Measurements from ENCODE around the gene AMMECR1.
"Not testable (repeated sequence)": the region's sequence is repeated elsewhere in the genome, so short reads cannot be mapped to it uniquely, and the experiment has no call there.

The AMMECR1 gene

DNA sequence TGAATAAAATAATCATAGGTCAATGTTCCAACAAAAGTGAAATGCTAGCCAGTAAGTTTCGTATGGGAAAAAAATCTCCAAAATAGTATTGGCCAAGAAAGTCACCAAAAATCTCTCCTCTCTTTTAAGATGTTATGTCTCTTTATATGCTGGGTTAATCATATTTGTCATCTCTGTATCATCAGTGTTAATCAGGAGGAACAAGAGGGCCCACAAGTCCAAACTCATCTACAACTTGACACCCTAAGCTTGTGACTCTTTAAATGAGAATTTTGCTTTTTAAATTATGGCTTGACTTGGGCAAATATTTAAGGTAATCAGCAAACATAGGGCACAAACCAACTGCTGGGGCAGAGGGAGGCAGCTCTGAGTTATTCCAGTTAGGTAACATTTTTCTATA is 75.5 kb downstream of the AMMECR1 start:
- Histone ChIP-seq H3K36me3 (ENCODE audit: control insufficient read depth in 5 of 5, insufficient read depth in 5 of 5, low read length in 5 of 5) (no peaks in the 10 kb centered on the region), H3K27me3 (ENCODE audit: control insufficient read depth in 5 of 5, insufficient read depth in 4 of 5, low read length in 5 of 5) (peaks cover 0 to 8% (median 2%) of the 10 kb centered on the region in 5 donors), H3K4me3 (ENCODE audit: low read depth in 1 of 5, low read length in 5 of 5) (no peak overlapping the region)

DNA sequence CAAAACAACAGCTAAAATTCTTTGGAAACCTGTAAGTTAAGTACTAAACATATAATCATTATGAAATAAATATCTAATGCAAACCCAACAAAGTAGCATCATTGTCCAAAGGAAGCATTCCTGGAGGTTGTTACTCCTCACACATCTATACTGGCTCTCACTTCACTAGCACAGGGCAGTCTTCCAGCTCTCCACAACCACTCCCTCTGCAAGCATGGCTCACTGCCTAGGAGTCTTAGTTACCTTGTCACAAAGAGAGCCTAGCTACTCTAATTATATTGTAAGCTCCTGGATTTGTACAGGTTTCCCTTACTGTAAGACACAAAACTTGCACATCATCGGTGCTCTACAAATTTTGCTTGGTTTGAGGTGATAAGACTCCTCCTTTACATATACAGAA is 76.1 kb downstream of the AMMECR1 start:
- Histone ChIP-seq H3K36me3 (ENCODE audit: control insufficient read depth in 5 of 5, insufficient read depth in 5 of 5, low read length in 5 of 5) (no peaks in the 10 kb centered on the region), H3K27ac (ENCODE audit: low read depth, low read length) (no peak overlapping the region), H3K4me1 (ENCODE audit: control insufficient read depth in 5 of 5, insufficient read depth in 5 of 5, low read length in 5 of 5) (peaks cover 0 to 4% (median 0%) of the 10 kb centered on the region in 5 donors), H3K27me3 (ENCODE audit: control insufficient read depth in 5 of 5, insufficient read depth in 4 of 5, low read length in 5 of 5) (peaks cover 0 to 8% (median 2%) of the 10 kb centered on the region in 5 donors), H3K9ac (ENCODE audit: low read length in 5 of 5) (no peak overlapping the region), H3K9me3 (ENCODE audit: control insufficient read depth in 5 of 5, low read length in 5 of 5) (no peaks in the 10 kb centered on the region), H3K4me3 (ENCODE audit: low read depth in 1 of 5, low read length in 5 of 5) (no peak overlapping the region)

More for the DNA sequence above, 75.5 kb downstream of the AMMECR1 start:
- Histone ChIP-seq H3K9me3 (ENCODE audit: control insufficient read depth in 5 of 5, low read length in 5 of 5) (no peaks in the 10 kb centered on the region), H3K4me1 (ENCODE audit: control insufficient read depth in 5 of 5, insufficient read depth in 5 of 5, low read length in 5 of 5) (peaks cover 0 to 2% (median 0%) of the 10 kb centered on the region in 5 donors), H3K9ac (ENCODE audit: low read length in 5 of 5) (no peak overlapping the region), H3K27ac (ENCODE audit: low read depth, low read length) (no peak overlapping the region)

DNA sequence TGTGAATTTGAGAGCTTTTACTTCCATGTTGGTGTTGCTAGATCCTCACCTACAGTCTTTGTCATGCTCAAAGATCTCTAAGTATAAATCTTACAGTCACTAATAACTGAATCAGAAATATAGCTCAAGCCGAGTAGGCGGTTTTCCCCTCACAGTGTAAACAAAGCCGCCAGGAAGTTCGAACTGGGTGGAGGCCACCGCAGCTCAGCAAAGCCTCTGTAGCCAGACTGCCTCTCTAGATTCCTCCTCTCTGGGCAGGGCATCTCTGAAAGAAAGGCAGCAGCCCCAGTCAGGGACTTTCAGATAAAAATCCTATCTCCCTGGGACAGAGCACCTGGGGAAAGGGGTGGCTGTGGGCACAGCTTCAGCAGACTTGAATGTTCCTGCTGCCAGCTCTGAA is 79.6 kb downstream of the AMMECR1 start:
- H3K9me3 ChIP-seq (ENCODE audit: control insufficient read depth in 5 of 5, low read length in 5 of 5); H3K27me3 ChIP-seq (ENCODE audit: control insufficient read depth in 5 of 5, insufficient read depth in 4 of 5, low read length in 5 of 5); H3K4me1 ChIP-seq (ENCODE audit: control insufficient read depth in 5 of 5, insufficient read depth in 5 of 5, low read length in 5 of 5); H3K36me3 ChIP-seq (ENCODE audit: control insufficient read depth in 5 of 5, insufficient read depth in 5 of 5, low read length in 5 of 5); H3K27ac ChIP-seq (ENCODE audit: low read depth, low read length); H3K9ac ChIP-seq (ENCODE audit: low read length in 5 of 5); H3K4me3 ChIP-seq (ENCODE audit: low read depth in 1 of 5, low read length in 5 of 5): not testable (repeated sequence)

DNA sequence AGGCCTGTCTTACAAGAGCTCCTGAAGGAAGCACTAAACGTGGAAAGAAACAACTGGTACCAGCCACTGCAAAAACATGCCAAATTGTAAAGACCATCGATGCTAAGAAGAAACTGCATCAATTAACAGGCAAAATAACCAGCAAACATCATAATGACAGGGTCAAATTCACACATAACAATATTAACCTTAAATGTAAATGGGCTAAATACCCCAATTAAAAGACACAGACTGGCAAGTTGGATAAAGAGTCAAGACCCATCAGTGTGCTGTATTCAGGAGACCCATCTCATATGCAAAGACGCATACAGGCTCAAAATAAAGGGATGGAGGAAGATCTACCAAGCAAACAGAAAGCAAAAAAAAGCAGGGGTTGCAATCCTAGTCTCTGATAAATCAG is 86.4 kb downstream of the AMMECR1 start:
- not testable (repeated sequence) for H3K36me3 ChIP-seq (ENCODE audit: control insufficient read depth in 5 of 5, insufficient read depth in 5 of 5, low read length in 5 of 5); H3K9ac ChIP-seq (ENCODE audit: low read length in 5 of 5); H3K4me1 ChIP-seq (ENCODE audit: control insufficient read depth in 5 of 5, insufficient read depth in 5 of 5, low read length in 5 of 5); H3K27ac ChIP-seq (ENCODE audit: low read depth, low read length); H3K9me3 ChIP-seq (ENCODE audit: control insufficient read depth in 5 of 5, low read length in 5 of 5); H3K27me3 ChIP-seq (ENCODE audit: control insufficient read depth in 5 of 5, insufficient read depth in 4 of 5, low read length in 5 of 5); H3K4me3 ChIP-seq (ENCODE audit: low read depth in 1 of 5, low read length in 5 of 5)

DNA sequence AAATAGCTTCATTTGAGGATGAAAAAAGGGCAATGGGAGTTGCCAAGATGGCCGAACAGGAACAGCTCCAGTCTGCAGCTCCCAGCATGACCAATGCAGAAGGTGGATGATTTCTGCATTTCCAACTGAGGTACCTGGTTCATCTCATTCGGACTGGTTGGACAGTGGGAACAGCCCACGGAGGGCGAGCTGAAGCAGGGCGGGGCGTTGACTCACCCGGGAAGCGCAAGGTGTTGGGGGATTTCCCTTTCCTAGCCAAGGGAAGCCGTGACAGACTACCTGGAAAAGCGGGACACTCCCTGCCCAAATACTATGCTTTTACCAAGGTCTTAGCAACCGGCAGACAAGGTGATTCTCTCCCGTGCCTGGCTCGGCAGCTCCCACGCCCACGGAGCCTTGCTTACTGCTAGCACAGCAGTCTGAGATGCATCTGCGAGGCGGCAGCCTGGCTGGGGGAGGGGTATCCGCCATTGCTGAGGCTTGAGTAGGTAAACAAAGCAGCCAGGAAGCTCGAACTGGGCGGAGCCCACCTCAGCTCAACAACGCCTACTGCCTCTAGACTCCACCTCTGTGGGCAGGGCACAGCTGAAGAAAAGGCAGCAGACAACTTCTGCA is 88.3 kb downstream of the AMMECR1 start:
- not testable (repeated sequence) for H3K4me3 ChIP-seq (ENCODE audit: low read depth in 1 of 5, low read length in 5 of 5); H3K9ac ChIP-seq (ENCODE audit: low read length in 5 of 5); H3K27me3 ChIP-seq (ENCODE audit: control insufficient read depth in 5 of 5, insufficient read depth in 4 of 5, low read length in 5 of 5); H3K4me1 ChIP-seq (ENCODE audit: control insufficient read depth in 5 of 5, insufficient read depth in 5 of 5, low read length in 5 of 5); H3K9me3 ChIP-seq (ENCODE audit: control insufficient read depth in 5 of 5, low read length in 5 of 5); H3K27ac ChIP-seq (ENCODE audit: low read depth, low read length); H3K36me3 ChIP-seq (ENCODE audit: control insufficient read depth in 5 of 5, insufficient read depth in 5 of 5, low read length in 5 of 5)

DNA sequence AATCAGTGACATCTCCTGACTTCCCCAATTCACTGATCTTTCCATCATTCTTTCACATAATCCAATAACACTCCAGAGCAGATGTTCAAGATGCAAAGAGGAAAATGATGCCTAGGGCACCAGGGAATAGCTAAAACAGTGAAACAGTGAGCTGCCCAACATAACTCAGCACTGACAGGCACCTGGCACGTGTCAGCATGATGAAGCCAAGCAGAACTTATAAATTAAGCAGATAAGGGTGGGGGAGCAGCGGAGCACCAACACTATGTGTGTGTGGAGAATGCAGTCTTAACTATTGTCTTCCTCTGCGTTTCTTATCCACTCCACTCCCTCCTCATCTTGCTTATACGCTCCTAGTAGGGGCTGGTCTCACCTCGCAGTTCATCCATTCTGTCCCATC is 89.4 kb downstream of the AMMECR1 start:
- H3K36me3 ChIP-seq (ENCODE audit: control insufficient read depth in 5 of 5, insufficient read depth in 5 of 5, low read length in 5 of 5) = no peaks in the 10 kb centered on the region
- H3K9me3 ChIP-seq (ENCODE audit: control insufficient read depth in 5 of 5, low read length in 5 of 5) = no peaks in the 10 kb centered on the region
- H3K27ac ChIP-seq (ENCODE audit: low read depth, low read length) = no peak overlapping the region
- no peaks in the 10 kb centered on the region for H3K27me3 ChIP-seq (ENCODE audit: control insufficient read depth in 5 of 5, insufficient read depth in 4 of 5, low read length in 5 of 5)
- no peak overlapping the region for H3K9ac ChIP-seq (ENCODE audit: low read length in 5 of 5)
- H3K4me3 ChIP-seq (ENCODE audit: low read depth in 1 of 5, low read length in 5 of 5) = no peak overlapping the region
- H3K4me1 ChIP-seq (ENCODE audit: control insufficient read depth in 5 of 5, insufficient read depth in 5 of 5, low read length in 5 of 5) = no peaks in the 10 kb centered on the region

DNA sequence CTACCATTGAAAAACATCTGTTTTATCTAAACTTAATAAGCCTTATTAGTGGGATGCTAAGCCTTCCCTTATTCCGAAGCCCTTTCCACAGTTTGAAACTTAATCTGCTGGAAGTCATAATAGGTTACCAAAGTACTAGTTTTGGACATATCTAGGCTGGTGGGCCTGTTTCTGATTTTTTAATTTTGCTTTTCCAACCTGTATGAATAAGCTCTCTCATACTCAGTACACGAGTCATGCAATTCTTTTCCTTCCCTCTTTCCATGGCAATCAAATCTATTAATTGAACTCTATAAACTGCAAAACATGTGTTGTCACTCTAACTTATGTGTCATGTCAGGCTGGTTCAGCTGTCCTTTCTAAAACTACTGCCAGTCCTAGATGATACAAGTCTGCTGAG is 91.0 kb downstream of the AMMECR1 start:
- no peak overlapping the region for H3K4me3 ChIP-seq (ENCODE audit: low read depth in 1 of 5, low read length in 5 of 5)

DNA sequence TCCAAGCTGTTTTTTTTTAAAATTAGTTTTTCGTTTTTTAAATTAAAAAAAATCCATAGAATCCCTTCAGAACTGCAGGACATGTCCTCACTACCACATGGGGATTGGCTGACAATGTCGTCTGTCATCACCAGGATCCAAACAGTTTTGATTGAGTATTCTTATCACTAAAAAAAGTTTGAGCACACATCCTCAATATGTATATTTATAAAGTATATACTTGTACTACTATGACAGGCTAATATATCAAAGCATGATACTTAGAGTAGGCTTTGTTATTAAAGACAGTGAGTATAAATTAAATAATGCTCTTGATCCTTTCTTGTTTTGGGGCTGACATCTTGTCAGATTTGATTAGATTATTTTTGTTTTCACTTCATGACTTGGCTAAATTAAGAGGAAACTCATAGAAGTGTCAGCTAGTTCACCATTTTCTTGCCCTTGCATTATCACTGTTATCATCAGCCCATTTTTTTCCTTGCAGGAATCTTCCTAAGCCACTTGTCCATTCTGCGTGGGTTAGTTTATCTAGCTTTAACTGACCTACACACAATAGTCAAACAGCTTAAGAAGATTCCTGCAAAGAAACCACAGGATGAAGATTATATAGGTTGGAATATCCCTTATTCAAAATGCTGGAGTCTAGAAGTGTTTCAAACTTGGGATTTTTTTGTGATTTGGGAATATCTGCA is 92.8 kb downstream of the AMMECR1 start:
- no peaks in the 10 kb centered on the region for H3K9me3 ChIP-seq (ENCODE audit: control insufficient read depth in 5 of 5, low read length in 5 of 5)
- H3K36me3 ChIP-seq (ENCODE audit: control insufficient read depth in 5 of 5, insufficient read depth in 5 of 5, low read length in 5 of 5) = no peaks in the 10 kb centered on the region
- no peaks in the 10 kb centered on the region for H3K27me3 ChIP-seq (ENCODE audit: control insufficient read depth in 5 of 5, insufficient read depth in 4 of 5, low read length in 5 of 5)
- H3K4me3 ChIP-seq (ENCODE audit: low read depth in 1 of 5, low read length in 5 of 5) = no peak overlapping the region
- H3K9ac ChIP-seq (ENCODE audit: low read length in 5 of 5) = no peak overlapping the region
- H3K27ac ChIP-seq (ENCODE audit: low read depth, low read length) = no peak overlapping the region
- H3K4me1 ChIP-seq (ENCODE audit: control insufficient read depth in 5 of 5, insufficient read depth in 5 of 5, low read length in 5 of 5) = no peaks in the 10 kb centered on the region

More for the DNA sequence above, 91.0 kb downstream of the AMMECR1 start:
- no peaks in the 10 kb centered on the region for H3K36me3 ChIP-seq (ENCODE audit: control insufficient read depth in 5 of 5, insufficient read depth in 5 of 5, low read length in 5 of 5)
- no peaks in the 10 kb centered on the region for H3K4me1 ChIP-seq (ENCODE audit: control insufficient read depth in 5 of 5, insufficient read depth in 5 of 5, low read length in 5 of 5)
- no peaks in the 10 kb centered on the region for H3K27me3 ChIP-seq (ENCODE audit: control insufficient read depth in 5 of 5, insufficient read depth in 4 of 5, low read length in 5 of 5)
- H3K27ac ChIP-seq (ENCODE audit: low read depth, low read length) = no peak overlapping the region
- H3K9me3 ChIP-seq (ENCODE audit: control insufficient read depth in 5 of 5, low read length in 5 of 5) = no peaks in the 10 kb centered on the region
- no peak overlapping the region for H3K9ac ChIP-seq (ENCODE audit: low read length in 5 of 5)

DNA sequence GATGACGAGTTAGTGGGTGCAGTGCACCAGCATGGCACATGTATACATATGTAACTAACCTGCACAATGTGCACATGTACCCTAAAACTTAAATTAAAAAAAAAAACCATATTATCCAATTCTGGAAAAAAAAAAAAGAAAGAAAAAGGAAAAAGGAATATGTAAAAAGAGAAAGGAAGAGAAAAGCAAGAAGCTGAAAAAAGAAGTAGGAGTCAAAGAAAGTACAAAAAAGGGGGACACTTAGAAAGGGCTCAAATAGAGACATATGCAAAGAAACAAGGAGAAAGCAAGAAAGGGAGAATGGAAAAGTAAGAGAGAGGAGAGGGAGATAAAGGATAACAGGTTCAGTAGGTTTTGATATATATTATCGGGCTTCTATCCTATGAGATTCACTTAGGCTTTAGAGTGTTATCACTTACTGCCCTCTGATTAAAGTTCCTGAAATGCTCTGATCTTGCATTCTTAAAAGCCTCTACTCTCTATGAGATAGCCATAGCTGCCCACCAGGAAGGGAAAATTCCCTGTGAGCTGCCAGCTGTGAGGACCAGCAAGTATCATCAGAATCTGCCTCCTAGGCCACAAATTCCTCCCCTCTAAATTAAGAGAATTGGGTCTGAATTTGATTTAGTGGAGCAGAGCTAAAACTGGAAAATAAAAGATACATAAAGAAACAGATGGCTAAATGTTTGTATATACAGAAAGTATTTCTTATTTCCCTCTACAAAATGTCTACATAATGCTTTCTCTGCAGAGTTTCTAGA is 95.2 kb downstream of the AMMECR1 start:
- Histone ChIP-seq H3K9me3 (ENCODE audit: control insufficient read depth in 5 of 5, low read length in 5 of 5) (no peaks in the 10 kb centered on the region), H3K27me3 (ENCODE audit: control insufficient read depth in 5 of 5, insufficient read depth in 4 of 5, low read length in 5 of 5) (no peaks in the 10 kb centered on the region), H3K4me1 (ENCODE audit: control insufficient read depth in 5 of 5, insufficient read depth in 5 of 5, low read length in 5 of 5) (no peaks in the 10 kb centered on the region), H3K27ac (ENCODE audit: low read depth, low read length) (no peak overlapping the region), H3K4me3 (ENCODE audit: low read depth in 1 of 5, low read length in 5 of 5) (no peak overlapping the region), H3K36me3 (ENCODE audit: control insufficient read depth in 5 of 5, insufficient read depth in 5 of 5, low read length in 5 of 5) (no peaks in the 10 kb centered on the region), H3K9ac (ENCODE audit: low read length in 5 of 5) (no peak overlapping the region)

DNA sequence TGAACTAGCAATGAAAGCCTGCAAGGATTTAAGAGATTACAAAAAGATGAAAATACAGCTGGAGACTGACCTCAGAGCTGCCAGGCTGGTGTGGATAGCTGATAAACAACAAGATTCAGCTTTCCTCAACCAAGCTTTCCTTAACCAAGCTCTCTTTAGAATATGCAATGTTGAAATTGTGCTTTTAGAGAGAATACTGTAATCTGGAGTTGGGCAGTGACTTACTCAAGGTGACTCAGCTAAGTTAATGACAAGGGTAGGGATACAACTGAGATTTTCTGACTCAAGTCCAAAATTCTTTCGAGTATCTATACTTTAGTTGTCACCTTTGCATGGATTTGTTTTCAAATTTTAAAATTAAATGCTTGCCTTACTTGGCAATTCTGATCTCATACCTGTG is 98.0 kb downstream of the AMMECR1 start:
- H3K4me1 ChIP-seq (ENCODE audit: control insufficient read depth in 5 of 5, insufficient read depth in 5 of 5, low read length in 5 of 5) = no peaks in the 10 kb centered on the region
- no peaks in the 10 kb centered on the region for H3K9me3 ChIP-seq (ENCODE audit: control insufficient read depth in 5 of 5, low read length in 5 of 5)
- H3K27ac ChIP-seq (ENCODE audit: low read depth, low read length) = no peak overlapping the region
- no peaks in the 10 kb centered on the region for H3K27me3 ChIP-seq (ENCODE audit: control insufficient read depth in 5 of 5, insufficient read depth in 4 of 5, low read length in 5 of 5)
- H3K9ac ChIP-seq (ENCODE audit: low read length in 5 of 5) = no peak overlapping the region
- H3K4me3 ChIP-seq (ENCODE audit: low read depth in 1 of 5, low read length in 5 of 5) = no peak overlapping the region
- H3K36me3 ChIP-seq (ENCODE audit: control insufficient read depth in 5 of 5, insufficient read depth in 5 of 5, low read length in 5 of 5) = no peaks in the 10 kb centered on the region
